Mesothelial cell of epicardium (in vitro differentiated cells): Measurements from ENCODE around the gene METAP2. TPM values are rescaled to one million over a fixed set of nuclear protein-coding genes. Genes with fewer than 3 reads are reported as not detected.

Experiments
- DNase-seq, 2 experiments: peaks; one replicate each; pipeline ENCODE4 v3.0.0; 2021; ENCODE audit warnings: low spot score in 2 of 2; ENCODE audit not compliant: unreplicated experiment in 2 of 2
- H3K27ac Mint-ChIP-seq: 2 replicates; pipeline ENCODE4 v1.8.0; 2021; ENCODE audit warnings: mixed read lengths
- H3K27me3 Mint-ChIP-seq: 2 replicates; pipeline ENCODE4 v1.8.0; 2021; ENCODE audit warnings: low read depth, mixed read lengths
- H3K36me3 Mint-ChIP-seq: 2 replicates; pipeline ENCODE4 v1.8.0; 2021; ENCODE audit warnings: mixed read lengths
- H3K4me1 Mint-ChIP-seq: 2 replicates; pipeline ENCODE4 v1.8.0; 2021; ENCODE audit warnings: mixed read lengths
- H3K4me3 Mint-ChIP-seq: 2 replicates; pipeline ENCODE4 v1.8.0; 2021; ENCODE audit warnings: mild to moderate bottlenecking, moderate library complexity, mixed read lengths
- H3K9me3 Mint-ChIP-seq: 2 replicates; pipeline ENCODE4 v1.8.0; 2021; ENCODE audit warnings: mixed read lengths
- CTCF ChIP-seq: fragments of 200-600 bp; sonication (generic); IDR thresholded peaks from one replicate; pipeline ENCODE4 v1.5.0; 2021; ENCODE audit warnings: antibody characterized with exemption; ENCODE audit not compliant: unreplicated experiment
- total RNA-seq: library from RNA; stranded (reverse); gene quantifications from 3 replicates; pipeline ENCODE4 v1.2.1, GENCODE V29; 2021

Gene METAP2
- total RNA-seq, 1 donor from 2014 or later: 78.9 TPM

- Mint-ChIP-seq H3K9me3 (no peaks in the 10 kb centered on the region), H3K4me3 (no peak overlapping the region), H3K36me3 (no peaks in the 10 kb centered on the region), H3K27me3 (no peaks in the 10 kb centered on the region), H3K4me1 (peaks cover 1% of the 10 kb centered on the region), H3K27ac (no peak overlapping the region)
- TF ChIP-seq CTCF: no peak
- no peak for DNase-seq
These were observed 8.7 kb upstream of the METAP2 start for GRCh38 chr12:95465275-95465674.

DNA sequence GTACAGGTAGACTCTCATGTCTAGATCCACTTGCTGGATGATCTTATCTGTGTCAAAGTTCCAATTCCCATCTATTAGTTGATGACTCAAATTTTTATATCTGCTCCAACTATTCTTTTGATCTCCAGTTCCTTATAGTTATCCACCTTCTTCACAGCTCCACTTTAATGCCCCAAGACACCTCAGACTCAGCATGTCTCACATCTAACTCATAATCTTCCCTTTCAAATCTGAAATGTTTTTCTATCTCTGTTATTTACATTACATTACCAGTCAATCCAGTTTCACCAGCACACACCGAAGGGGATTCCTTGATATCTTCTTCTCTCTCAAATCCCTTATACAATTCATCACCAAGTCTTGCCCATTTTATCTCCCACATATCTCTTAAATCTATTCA, 3.7 kb upstream of the METAP2 start:
- Mint-ChIP-seq H3K9me3 (no peaks in the 10 kb centered on the region), H3K4me3 (no peak overlapping the region)
- no peak for DNase-seq

DNA sequence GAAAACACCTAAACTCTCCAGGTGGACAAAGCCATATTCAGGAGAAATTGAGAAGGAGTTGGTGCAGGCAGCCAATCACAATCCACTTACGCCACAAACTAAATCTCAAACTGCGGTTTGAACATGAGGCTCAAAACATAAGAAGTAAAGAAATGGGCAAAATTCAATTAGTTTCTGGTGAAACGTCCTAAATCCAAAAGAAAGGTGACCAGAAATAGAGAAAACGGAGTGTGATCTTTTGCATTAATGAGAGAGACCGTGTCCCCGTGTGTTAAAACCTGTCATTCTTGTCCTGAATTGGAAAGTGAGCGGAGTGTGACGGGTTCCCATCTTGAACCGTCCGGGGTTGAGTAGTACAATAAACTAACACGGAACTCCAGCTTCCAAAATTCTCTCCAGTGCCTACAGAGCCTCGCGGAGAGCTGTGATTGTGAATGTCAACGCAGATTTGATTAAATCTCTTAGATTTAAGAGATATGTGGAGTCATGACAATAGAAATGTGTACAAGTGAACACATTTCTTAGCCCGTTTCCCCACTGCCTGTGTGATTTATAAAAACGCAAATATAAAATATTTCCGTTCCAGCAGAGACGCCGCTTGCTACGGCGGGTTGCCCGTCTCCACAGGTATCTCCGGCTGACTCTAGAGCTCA, 595 bp upstream of the METAP2 start:
- TF ChIP-seq CTCF: no peak
- H3K27me3 Mint-ChIP-seq: no peaks in the 10 kb centered on the region
- H3K4me1 Mint-ChIP-seq: peaks cover 27% of the 10 kb centered on the region
- H3K4me3 Mint-ChIP-seq: peak overlapping the region; percentile 100
- no peaks in the 10 kb centered on the region for H3K9me3 Mint-ChIP-seq
- peak overlapping the region; percentile 100 for H3K27ac Mint-ChIP-seq
- H3K36me3 Mint-ChIP-seq: peaks cover 17% of the 10 kb centered on the region
- peak in 1 of 2 experiments; percentile 40 for DNase-seq

More for the DNA sequence above, 3.7 kb upstream of the METAP2 start:
- no peaks in the 10 kb centered on the region for H3K27me3 Mint-ChIP-seq
- no peaks in the 10 kb centered on the region for H3K36me3 Mint-ChIP-seq
- H3K4me1 Mint-ChIP-seq: peaks cover 18% of the 10 kb centered on the region
- peak overlapping the region; percentile 1 for H3K27ac Mint-ChIP-seq
- no peak for TF ChIP-seq CTCF

DNA sequence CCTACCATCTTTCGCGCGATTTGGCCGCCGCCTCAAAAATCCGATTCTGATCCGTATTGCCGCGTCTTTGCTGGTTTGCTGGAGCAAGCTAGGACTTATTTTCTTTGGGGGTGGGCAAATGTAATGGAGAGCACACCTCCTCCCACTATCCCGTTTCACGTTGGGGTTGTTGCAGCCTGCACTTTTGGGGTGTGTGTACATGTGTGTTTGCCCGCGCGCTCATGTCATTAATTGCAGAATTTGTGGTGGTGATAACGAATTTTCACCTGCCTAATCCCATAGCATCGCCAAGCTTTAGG, 657 bp downstream of the METAP2 start:
- H3K4me1 Mint-ChIP-seq: peaks cover 27% of the 10 kb centered on the region
- no peak for DNase-seq
- TF ChIP-seq CTCF: no peak
- H3K9me3 Mint-ChIP-seq: no peaks in the 10 kb centered on the region
- H3K4me3 Mint-ChIP-seq: peak overlapping the region; percentile 100
- peak overlapping the region; percentile 100 for H3K27ac Mint-ChIP-seq
- no peaks in the 10 kb centered on the region for H3K27me3 Mint-ChIP-seq
- H3K36me3 Mint-ChIP-seq: peaks cover 26% of the 10 kb centered on the region

DNA sequence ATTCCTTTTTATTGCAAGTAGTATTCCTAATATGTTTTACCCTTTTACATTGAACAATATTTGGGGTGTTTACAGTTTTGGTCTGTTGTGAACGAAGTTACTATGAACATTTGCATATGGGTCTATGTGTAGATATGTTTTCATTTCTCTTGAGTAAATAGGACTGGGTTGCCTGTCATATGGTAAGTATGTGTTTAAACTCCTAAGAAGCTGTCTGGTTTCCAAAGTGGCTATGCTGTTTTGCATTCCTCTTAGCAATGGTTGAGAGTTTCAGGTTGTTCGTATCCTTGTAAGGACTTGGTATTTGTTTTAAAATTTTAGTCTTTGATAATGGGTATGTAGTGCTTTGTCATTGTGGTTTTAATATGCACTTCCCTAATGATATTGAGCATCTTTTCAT, 6.3 kb downstream of the METAP2 start:
- H3K4me3 Mint-ChIP-seq: no peak overlapping the region
- H3K27ac Mint-ChIP-seq: no peak overlapping the region
- H3K4me1 Mint-ChIP-seq: peaks cover 16% of the 10 kb centered on the region
- H3K36me3 Mint-ChIP-seq: peaks cover 37% of the 10 kb centered on the region
- no peaks in the 10 kb centered on the region for H3K27me3 Mint-ChIP-seq
- no peaks in the 10 kb centered on the region for H3K9me3 Mint-ChIP-seq
- no peak for TF ChIP-seq CTCF
- DNase-seq: no peak

GRCh38 chr12:95481072-95481471, 7.1 kb downstream of the METAP2 start:
- Mint-ChIP-seq H3K36me3 (peaks cover 33% of the 10 kb centered on the region), H3K4me1 (peaks cover 7% of the 10 kb centered on the region), H3K27ac (peak overlapping the region; percentile 73), H3K4me3 (no peak overlapping the region), H3K9me3 (no peaks in the 10 kb centered on the region), H3K27me3 (no peaks in the 10 kb centered on the region)
- TF ChIP-seq CTCF: no peak
- no peak for DNase-seq
